HepG2 (cell line): ENCODE measurements around the gene LDLRAD2. TPM values are rescaled to one million over a fixed set of nuclear protein-coding genes. Genes with fewer than 3 reads are reported as not detected.

Experiments used
- ARNT ChIP-seq: fragments of 450-650 bp; IDR thresholded peaks from 2 replicates; pipeline ENCODE4 v1.6.1; 2017
- DR1 ChIP-seq: sonication (generic); formaldehyde crosslinking; IDR thresholded peaks from 2 replicates; pipeline ENCODE4 v1.8.0; 2021; ENCODE audit warnings: mild to moderate bottlenecking, missing genetic modification reagents, inconsistent platforms
- GABPA ChIP-seq, 2 experiments: IDR thresholded peaks; 2 replicates each; pipeline ENCODE4 v1.6.1; 2011 to 2016; ENCODE audit warnings: low read depth in 2 of 2, low read length in 1 of 2, missing biosample characterization in 1 of 2, missing genetic modification characterization in 1 of 2
- MIXL1 ChIP-seq: IDR thresholded peaks from 2 replicates; pipeline ENCODE4 v1.6.1; 2016
- MYC ChIP-seq: sonication (generic); formaldehyde crosslinking; IDR thresholded peaks from 2 replicates; pipeline ENCODE4 v1.9.0; 2021; ENCODE audit warnings: missing genetic modification reagents, borderline replicate concordance
- POLR2AphosphoS2 ChIP-seq: IDR thresholded peaks from 2 replicates; pipeline ENCODE4 v1.6.1; 2011; ENCODE audit warnings: low read depth, low read length, improper control_type of control experiment
- REL ChIP-seq: sonication (generic); formaldehyde crosslinking; conservative IDR thresholded peaks from 2 replicates; pipeline ENCODE4 v1.8.0; 2022; ENCODE audit warnings: mild to moderate bottlenecking, missing genetic modification reagents, moderate library complexity
- TCF7 ChIP-seq: sonication (generic); IDR thresholded peaks from 2 replicates; pipeline ENCODE4 v1.6.1; 2016; ENCODE audit warnings: antibody characterized with exemption, low read depth
- TFE3 ChIP-seq: IDR thresholded peaks from 2 replicates; pipeline ENCODE4 v1.6.1; 2016
- THAP8 ChIP-seq: sonication (generic); formaldehyde crosslinking; IDR thresholded peaks from 2 replicates; pipeline ENCODE4 v1.5.1; 2020; ENCODE audit warnings: missing genetic modification reagents, mild to moderate bottlenecking, borderline replicate concordance
- U2AF1 ChIP-seq: fragments of 200-400 bp; formaldehyde crosslinking; optimal IDR thresholded peaks from 2 replicates; pipeline ENCODE3; 2017; ENCODE audit warnings: mild to moderate bottlenecking, low read depth, low read length
- ZFP90 ChIP-seq: sonication (generic); formaldehyde crosslinking; IDR thresholded peaks from 2 replicates; pipeline ENCODE4 v1.8.0; 2022; ENCODE audit warnings: missing genetic modification reagents, mild to moderate bottlenecking, inconsistent platforms, borderline replicate concordance
- ZKSCAN8 ChIP-seq: IDR thresholded peaks from 2 replicates; pipeline ENCODE4 v1.6.1; 2016; ENCODE audit warnings: borderline replicate concordance, missing genetic modification reagents, missing compliant biosample characterization
- ZNF101 ChIP-seq: sonication (generic); formaldehyde crosslinking; IDR thresholded peaks from 2 replicates; pipeline ENCODE4 v1.4.0; 2020; ENCODE audit warnings: mild to moderate bottlenecking, low read depth, missing genetic modification reagents, borderline replicate concordance
- ZNF441 ChIP-seq: sonication (generic); formaldehyde crosslinking; IDR thresholded peaks from 2 replicates; pipeline ENCODE4 v1.7.0; 2021; ENCODE audit warnings: missing genetic modification reagents, borderline replicate concordance
- ZNF672 ChIP-seq: sonication (generic); formaldehyde crosslinking; IDR thresholded peaks from 2 replicates; pipeline ENCODE4 v1.8.1; 2022; ENCODE audit warnings: missing genetic modification reagents
- polyA plus RNA-seq, 8 experiments: library from polyadenylated mRNA; depleted of rRNA in 3 of 8; stranded (reverse) in 7 of 8; unstranded in 1 of 8; fragments of >200 nt; fragmentation: Illumina TruSeq in 4 of 8; extraction: Trizol in 4 of 8; gene quantifications; 2 replicates each; pipeline versions ENCODE4 v1.2.1 to v1.2.3, GENCODE V29; 2011 to 2016; ENCODE audit warnings: low read depth in 4 of 8, missing spikeins in 1 of 8, mixed read lengths in 1 of 8; ENCODE audit not compliant: insufficient read depth in 1 of 8
- total RNA-seq, 5 experiments: library from RNA; depleted of rRNA; stranded (reverse); fragments of >200 nt; fragmentation: Illumina TruSeq; extraction: Trizol; gene quantifications; 2 replicates each; pipeline ENCODE4 v1.2.3, GENCODE V29; 2016; ENCODE audit warnings: low read depth in 1 of 5
- TF ChIP-seq, protein P1 (sequence below): sonication (generic); formaldehyde crosslinking; IDR thresholded peaks from 2 replicates; pipeline ENCODE4 v1.8.1; 2023; ENCODE audit warnings: mild to moderate bottlenecking, moderate library complexity, missing genetic modification reagents
- TF ChIP-seq, protein P2 (sequence below): sonication (generic); formaldehyde crosslinking; IDR thresholded peaks from 2 replicates; pipeline ENCODE4 v1.4.0; 2020; ENCODE audit warnings: mild to moderate bottlenecking, missing genetic modification reagents
- TF ChIP-seq, protein P3 (sequence below): sonication (generic); formaldehyde crosslinking; IDR thresholded peaks from 2 replicates; pipeline ENCODE4 v1.4.0; 2020; ENCODE audit warnings: missing genetic modification reagents, borderline replicate concordance

LDLRAD2 gene
- total and polyA plus RNA-seq, 2 of the 13 experiments (the other 11 are each of a cell fraction or from before 2014, with no cell fraction given), result not detected

DNA sequence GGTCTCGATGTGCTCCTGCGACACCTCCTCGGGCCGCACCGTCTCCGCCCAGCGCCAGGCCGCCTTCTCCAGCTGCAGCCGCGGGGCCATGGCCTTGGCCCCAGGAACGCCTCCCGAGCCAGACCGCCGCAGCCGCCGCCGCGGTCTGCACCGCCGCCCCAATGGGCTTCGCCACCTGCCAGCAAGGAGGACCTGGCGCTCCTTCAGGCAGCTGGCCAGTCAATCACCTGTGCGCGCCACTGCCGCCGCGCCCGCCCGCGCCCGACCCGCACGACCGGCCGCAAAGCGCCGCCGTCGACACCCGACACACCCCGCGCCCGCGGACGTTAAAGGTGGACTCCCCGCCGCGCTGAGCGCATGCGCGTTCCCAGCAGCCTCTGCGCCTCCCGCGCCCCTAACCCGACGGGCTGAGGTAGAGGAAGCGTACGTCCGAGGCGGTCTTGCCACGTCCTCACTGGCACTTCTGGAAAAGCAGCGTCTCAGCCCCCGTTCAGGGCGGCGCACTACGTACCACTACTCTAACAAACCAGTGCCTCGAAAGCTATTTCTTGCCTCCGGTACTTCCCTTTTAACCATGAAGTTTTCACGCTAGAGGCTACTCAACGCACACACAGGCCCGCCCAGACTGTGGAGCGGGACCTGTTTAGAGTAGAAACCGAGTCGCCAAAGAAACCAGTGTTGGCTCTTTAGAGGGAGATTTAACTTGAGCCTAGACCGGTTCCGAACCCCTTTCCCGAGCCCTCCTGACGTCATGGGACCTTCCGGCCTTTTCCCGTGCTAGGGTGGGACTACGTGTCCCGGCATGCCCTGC, 29.0 kb upstream of the LDLRAD2 start, which contains the start of gene USP48 (continued):
- TF ChIP-seq U2AF1 (peak; percentile 42), THAP8 (CRISPR knock-in tag) (no peak), ZNF672 (CRISPR knock-in tag) (no peak), ZNF101 (CRISPR knock-in tag) (no peak), MIXL1 (CRISPR knock-in tag) (no peak; the same call in none of the 2 replicates), ZFP90 (CRISPR knock-in tag) (peak; percentile 14; the same call in 1 of the 2 replicates), MYC (CRISPR knock-in tag) (peak; percentile 43; the same call in 1 of the 2 replicates), GABPA (IDR thresholded peaks at IDR 0.05; ENCODE audit: low read depth, low read length) (peak; percentile 74; the same call in 1 of the 2 replicates), GABPA (CRISPR knock-in tag; IDR thresholded peaks at IDR 0.05; ENCODE audit: low read depth) (peak; percentile 92), REL (CRISPR knock-in tag) (0 out of 2 replicates have a peak, but pooled peaks have one; percentile 56), TCF7 (no peak), POLR2AphosphoS2 (no peak), DR1 (CRISPR knock-in tag) (peak; percentile 90), ZKSCAN8 (peak; percentile 10; the same call in 1 of the 2 replicates), ARNT (no peak), ZNF441 (CRISPR knock-in tag) (peak; percentile 69; the same call in 1 of the 2 replicates), TFE3 (CRISPR knock-in tag) (peak; percentile 69; the same call in 1 of the 2 replicates)
- TF ChIP-seq, protein P1, sequence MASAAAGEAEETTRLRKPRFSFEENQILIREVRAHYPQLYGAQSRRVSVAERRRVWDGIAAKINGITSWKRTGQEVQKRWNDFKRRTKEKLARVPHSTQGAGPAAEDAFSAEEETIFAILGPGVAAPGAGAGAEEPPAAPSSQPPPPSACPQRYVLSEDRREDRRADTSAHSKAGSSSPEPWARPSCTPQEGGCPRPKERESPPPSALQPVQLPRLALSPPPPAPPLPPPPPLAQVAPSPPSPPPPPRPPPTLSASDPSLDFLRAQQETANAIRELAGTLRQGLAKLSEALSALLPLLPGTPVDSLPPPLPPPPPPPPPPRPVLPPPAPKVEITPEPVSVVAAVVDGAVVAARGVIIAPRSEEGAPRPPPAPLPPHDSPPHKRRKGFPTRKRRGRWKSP (CRISPR knock-in tag), result peak; percentile 68
- TF ChIP-seq, protein P2, sequence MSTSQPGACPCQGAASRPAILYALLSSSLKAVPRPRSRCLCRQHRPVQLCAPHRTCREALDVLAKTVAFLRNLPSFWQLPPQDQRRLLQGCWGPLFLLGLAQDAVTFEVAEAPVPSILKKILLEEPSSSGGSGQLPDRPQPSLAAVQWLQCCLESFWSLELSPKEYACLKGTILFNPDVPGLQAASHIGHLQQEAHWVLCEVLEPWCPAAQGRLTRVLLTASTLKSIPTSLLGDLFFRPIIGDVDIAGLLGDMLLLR (CRISPR knock-in tag), result peak; percentile 94
- TF ChIP-seq, protein P3, sequence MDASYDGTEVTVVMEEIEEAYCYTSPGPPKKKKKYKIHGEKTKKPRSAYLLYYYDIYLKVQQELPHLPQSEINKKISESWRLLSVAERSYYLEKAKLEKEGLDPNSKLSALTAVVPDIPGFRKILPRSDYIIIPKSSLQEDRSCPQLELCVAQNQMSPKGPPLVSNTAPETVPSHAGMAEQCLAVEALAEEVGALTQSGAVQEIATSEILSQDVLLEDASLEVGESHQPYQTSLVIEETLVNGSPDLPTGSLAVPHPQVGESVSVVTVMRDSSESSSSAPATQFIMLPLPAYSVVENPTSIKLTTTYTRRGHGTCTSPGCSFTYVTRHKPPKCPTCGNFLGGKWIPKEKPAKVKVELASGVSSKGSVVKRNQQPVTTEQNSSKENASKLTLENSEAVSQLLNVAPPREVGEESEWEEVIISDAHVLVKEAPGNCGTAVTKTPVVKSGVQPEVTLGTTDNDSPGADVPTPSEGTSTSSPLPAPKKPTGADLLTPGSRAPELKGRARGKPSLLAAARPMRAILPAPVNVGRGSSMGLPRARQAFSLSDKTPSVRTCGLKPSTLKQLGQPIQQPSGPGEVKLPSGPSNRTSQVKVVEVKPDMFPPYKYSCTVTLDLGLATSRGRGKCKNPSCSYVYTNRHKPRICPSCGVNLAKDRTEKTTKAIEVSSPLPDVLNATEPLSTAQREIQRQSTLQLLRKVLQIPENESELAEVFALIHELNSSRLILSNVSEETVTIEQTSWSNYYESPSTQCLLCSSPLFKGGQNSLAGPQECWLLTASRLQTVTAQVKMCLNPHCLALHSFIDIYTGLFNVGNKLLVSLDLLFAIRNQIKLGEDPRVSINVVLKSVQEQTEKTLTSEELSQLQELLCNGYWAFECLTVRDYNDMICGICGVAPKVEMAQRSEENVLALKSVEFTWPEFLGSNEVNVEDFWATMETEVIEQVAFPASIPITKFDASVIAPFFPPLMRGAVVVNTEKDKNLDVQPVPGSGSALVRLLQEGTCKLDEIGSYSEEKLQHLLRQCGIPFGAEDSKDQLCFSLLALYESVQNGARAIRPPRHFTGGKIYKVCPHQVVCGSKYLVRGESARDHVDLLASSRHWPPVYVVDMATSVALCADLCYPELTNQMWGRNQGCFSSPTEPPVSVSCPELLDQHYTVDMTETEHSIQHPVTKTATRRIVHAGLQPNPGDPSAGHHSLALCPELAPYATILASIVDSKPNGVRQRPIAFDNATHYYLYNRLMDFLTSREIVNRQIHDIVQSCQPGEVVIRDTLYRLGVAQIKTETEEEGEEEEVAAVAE (CRISPR knock-in tag), result peak; percentile 77; the same call in 1 of the 2 replicates
